RPMI8226 (cell line): Measurements from ENCODE around the gene CBFA2T3.
"Not testable (repeated sequence)": the region's sequence is repeated elsewhere in the genome, so short reads cannot be mapped to it uniquely, and the experiment has no call there.

ENCODE experiments used
- DNase-seq: peaks from one replicate; pipeline ENCODE4 v3.0.0-alpha.2; 2015

Gene CBFA2T3

DNA sequence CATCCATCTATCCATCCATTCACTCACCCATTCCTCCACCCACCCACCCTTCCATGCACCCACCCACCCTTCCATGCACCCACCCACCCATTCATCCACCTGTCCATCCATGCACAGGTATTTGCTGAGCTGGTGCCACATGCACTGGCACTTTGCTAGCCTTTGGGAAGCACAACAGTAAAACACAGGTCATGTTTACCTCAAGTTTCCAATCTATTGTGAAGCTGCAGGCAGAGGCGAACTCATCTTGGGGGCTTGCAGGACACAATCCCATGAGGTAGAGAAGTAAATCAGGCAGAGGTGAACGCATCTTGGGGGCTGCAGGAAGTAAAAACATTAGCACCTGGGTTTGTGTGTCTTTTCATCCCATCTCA is 35.6 kb upstream of the CBFA2T3 start:
- DNase-seq, result no peak

DNA sequence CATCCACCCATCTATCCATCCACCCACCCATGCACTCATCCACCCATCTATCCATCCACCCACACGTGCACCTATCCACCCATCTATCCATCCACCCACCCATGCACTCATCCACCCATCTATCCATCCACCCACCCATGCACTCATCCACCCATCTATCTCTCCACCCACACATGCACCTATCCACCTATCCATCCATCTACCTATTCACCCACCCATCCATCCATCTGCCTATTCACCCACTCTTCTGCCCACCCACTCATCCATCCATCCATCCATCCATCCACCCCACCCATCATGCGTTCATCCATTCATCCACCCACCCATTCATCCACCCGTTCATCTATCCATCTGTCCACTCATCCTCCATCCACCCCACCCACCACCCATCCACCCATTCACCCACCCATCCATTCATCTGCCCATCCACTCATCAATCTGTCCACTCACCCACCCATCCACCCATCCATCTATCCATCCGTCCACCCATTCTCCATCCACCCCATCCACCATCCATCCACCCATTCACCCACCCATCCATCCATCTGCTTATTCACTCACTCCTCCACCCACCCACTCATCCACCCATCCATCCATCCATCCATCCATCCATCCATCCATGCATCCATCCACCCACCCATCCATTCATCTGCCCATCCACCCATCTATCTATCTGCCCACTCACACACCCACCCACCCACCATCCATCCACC is 35.1 kb upstream of the CBFA2T3 start:
- DNase-seq, result no peak

DNA sequence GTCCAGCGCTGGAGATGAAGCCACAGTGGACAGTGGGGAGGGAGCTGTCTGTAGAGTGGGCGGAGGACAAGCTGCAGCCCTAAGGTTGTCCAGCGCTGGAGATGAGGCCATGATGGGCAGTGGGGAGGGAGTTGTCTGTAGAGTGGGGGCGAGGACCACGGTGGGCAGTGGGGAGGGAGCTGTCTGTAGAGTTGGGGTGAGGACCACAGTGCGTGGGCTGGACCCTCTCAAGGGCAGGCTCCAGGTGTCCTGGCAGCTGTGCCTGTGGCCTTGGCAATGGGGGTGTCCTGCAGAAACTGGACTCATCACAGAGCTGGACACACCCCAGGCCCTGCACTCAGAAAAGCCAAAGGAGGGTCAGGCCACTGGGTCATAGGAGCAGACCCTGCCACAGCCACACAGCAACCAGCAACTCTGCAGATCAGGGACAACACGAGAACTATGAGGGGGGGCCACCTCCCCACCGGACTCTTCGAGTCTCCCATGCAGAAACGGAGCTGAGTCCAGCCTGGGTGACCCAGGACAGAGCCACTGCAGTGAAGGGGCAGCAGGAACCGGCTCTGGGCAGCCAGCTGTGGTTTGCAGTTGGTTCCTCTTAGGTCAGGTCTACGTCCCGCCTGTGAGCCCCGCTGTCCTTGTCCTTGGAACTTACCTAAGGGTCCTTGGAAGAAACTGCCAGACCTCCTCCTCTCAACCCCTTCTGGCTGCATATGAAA is 33.4 kb upstream of the CBFA2T3 start:
- DNase-seq, result no peak

DNA sequence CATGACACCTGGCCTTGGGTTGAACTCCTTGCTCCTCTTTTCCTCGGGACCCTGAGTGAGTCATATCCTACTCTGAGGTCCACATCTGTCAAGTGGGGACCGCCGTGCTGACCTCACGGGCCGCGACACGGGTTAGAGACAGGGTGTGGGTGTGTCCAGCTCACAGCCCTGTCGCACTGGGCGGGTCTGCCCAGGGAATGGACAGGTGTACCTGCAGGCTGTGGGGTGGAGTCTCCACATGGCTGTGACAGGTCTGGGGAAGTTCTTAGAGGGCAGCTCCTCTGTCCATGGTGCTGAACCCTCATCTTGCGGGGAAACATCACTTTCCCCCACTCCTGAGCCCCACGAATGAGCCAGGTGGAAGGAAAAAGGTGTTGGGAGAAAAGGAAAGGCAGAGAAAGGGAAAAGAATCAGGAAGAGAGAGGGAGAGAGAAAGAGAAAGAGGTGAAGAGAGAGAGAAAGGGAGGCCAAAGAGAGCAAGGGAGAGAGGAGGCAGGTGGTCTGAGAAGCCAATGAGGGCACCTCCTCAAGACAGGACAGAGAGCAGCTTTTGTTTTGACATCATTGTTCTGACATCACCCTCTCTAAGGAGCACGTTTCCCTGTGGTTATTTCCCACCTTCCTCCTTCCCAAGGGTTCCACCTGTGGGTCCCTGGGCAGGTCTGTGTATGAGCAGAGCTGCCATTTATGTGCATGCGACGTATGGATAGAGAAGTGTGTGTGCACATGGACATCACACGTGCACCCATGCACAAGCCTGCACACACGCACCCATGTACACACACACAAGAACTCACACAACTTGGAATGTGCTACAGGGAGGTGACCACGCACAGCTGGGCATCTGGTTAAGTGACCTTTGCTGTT is 32.6 kb upstream of the CBFA2T3 start:
- DNase-seq, result peak; percentile 56

DNA sequence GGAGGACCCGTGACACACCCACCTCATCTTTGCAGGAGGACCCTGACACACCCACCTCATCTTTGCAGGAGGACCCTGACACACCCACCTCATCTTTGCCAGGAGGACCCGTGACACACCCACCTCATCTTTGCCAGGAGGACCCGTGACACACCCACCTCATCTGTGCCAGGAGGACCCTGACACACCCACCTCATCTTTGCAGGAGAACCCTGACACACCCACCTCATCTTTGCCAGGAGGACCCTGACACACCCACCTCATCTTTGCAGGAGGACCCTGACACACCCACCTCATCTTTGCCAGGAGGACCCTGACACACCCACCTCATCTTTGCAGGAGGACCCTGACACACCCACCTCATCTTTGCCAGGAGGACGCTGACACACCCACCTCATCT is 31.8 kb upstream of the CBFA2T3 start:
- DNase-seq, result not testable (repeated sequence)

DNA sequence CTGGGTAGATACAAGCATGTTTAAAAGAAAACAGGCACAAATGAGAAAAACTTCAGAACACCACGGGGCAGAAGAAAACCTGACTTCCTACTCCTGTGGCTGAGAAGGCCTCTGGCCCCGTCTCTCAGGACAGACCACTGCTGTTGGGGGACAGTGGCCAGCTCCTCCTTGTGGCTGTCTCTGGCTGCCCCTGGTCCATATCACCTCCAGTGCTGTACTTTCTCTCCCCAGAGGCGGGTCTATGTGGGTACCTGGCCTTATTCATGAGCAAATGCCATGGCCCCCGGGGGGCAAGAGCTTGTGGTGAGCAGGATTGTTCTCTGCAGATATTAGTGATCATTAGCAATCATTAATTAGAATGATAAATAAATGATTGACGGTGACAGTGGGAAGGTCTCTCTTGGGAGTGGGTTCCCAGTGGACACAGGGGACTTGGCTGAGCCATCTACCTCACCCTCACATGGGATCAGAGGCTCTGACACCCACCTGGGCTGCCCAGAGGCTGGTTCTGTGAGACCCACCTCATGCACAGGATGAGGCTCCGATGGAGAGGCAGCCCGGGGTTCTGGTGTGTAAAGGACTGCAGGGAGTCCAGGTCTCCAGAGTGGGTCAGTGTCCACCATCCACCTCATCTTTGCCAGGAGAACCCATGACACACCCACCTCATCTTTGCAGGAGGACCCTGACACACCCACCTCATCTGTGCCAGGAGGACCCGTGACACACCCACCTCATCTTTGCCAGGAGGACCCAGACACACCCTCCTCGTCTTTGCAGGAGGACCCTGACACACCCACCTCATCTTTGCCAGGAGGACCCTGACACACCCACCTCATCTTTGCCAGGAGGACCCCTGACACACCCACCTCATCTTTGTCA is 30.6 kb upstream of the CBFA2T3 start:
- DNase-seq, result no peak

DNA sequence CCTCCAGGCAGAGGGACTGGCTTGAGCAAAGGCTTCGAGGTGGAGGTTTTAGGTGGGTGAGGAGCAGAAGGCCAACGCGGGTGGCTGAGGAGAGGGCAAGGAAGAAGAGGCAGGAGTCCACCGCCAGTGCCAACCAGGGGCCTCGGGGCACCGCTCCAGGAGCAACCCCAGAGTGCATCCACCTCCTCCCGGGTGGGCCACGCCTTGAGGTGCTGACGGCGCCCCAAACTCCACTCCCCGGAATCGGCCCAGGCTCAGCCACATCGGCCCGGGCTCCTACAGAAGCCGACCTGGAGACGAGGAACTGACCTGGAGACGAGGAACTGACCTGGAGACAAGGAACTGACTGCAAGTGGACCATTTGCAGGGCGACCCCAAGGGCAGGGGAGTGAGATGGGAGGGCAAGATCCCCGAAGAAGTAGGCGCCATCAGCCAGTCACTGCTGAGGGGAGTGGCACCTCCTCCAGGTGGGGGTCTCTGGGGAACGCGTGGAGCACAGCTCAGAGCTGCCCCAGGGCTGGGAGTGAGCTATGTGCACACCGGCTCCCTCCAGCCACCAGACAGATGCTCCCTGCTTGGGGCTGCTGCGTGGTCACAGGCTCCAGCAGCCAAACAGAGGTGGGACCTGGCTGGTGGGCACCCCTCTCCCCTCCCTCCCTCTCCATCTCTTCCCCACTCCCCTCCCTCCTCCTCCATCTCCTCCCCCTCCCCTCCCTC is 29.2 kb upstream of the CBFA2T3 start:
- no peak for DNase-seq

DNA sequence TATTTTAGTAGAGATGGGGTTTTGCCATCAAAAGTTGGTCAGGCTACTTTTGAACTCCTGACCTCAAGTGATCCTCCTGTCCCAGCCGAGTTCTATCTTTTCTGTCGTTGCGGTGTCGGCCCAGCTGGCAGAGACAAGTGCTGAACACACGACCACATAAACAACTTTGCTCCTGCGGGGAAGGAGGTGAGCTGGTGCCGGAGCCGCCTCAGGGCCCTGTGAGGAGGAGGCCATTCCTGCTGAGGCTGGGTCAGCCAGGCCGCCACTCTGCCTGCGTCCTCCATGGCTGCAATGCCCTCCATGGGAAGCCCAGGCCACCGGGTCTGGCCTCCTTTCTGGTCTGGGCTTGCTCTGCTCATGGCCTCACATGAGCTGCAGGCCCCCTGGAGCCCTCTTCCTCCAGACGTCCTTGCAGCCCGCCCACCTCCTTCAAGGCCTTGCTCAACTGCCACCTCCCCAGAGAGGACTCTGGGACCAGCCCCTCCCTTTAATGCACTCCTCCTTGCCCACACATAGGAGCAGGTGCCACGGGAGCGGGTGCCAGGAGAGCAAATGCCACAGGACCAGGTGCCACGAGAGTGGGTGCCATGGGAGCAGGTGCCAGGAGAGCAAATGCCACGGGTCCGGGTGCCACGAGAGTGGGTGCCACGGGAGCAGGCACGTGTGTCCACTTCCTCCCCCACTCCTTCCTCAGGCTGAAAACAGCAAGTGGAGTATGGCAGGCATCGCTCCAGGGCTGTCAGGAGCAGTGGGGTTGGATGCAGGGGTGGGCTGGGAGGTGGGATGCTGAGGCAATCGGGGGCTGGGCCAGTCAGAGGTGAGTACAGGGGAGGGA is 28.4 kb upstream of the CBFA2T3 start:
- DNase-seq, result no peak

DNA sequence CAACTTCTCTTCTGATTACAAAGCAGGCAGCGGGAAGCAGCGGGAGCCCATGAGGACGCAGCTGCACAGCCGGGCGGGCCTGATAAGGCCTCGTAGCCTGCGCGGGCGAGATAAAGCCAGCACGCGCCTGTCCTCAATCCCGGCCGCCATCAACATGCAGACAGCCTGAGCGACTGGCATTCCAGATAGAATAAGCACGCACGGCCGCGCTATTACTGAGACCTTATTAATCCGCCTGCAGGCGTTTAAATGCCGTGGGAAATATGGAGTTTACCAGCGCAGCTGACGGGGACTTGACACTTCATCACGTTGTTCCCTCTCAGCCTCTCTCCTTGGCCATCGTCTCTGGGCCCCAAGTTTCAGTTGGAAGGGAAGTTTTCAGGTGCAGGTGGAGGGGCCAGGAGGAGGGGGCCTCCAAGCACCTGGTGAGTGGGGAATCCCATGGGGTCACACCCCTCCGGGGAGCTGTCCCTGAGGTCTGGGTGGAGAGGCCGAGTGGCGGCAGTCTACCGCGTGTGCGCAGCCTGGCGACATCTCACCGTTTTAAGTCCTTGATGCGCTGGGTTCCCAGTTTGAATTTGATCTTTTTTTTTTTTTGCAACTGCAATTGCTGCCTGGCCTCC is 27.3 kb upstream of the CBFA2T3 start:
- DNase-seq, result no peak

DNA sequence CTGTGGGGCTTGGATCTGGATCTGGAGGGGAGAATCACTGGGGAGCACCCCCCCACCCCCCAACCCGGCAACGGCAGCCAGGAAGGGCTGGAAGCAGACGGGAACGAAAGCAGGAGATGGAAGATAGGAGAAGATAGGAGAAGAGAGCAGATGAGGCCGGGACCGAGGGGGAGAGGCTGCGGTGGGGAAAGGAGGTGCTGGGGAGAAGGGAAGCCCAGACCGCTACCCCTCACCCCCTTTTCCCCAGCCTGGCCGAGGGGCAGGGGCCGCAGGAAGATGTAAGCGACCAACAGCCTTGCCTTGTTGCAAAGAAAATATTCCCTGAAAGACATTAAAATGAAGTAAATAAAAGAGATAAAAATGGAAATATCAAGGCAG is 26.8 kb upstream of the CBFA2T3 start:
- DNase-seq, result no peak

DNA sequence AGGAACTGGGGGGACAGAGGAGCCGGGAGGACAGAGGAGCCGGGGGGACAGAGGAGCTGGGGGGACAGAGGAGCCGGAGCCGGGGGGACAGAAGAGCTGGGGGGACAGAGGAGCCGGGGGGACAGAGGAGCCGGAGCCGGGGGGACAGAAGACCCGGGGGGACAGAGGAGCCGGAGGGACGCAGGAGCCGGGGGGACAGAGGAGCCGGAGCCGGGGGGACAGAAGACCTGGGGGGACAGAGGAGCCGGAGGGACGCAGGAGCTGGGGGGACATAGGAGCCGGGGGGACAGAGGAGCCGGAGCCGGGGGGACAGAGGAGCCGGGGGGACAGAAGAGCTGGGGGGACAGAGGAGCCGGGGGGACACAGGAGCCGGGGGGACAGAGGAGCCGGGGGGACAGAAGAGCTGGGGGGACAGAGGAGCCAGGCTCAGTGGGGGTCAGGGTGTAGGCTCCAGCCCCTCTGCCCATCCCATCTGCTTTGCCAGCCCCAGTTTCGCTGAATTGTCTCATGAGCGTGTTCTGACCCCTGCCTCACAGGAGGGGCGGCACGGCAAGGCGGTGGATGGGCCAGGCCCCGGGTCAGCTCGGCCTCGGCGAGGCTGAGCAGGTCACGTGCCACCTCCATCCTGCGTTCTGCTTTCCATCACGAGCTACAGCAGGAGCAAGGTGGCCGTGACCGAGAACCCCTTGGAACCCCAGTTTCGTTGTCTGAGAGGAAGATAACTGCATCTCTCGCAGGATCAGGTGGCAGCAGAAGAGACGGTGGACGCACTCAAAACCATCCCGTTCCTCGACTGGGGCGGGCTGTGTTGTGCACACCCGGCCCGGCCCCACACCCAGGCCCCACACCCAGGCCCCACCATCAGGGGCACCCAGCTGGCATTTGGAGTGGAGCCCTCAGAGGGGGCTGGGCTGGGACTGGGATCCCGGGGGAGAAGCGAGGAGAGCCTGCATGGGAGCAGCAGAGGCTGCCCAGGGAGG is 26.1 kb upstream of the CBFA2T3 start:
- no peak for DNase-seq

DNA sequence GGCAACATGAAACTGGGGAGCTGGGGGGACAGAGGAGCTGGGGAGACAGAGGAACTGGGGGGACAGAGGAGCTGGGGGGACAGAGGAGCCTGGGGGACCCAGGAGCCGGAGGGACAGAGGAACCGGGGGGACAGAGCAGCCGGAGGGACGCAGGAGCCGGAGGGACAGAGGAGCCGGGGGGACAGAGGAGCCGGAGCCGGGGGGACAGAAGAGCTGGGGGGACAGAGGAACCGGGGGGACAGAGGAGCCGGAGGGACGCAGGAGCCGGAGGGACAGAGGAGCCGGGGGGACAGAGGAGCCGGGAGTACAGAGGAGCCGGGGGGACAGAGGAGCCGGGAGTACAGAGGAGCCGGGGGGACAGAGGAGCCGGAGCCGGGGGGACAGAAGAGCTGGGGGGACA is 25.1 kb upstream of the CBFA2T3 start:
- not testable (repeated sequence) for DNase-seq

DNA sequence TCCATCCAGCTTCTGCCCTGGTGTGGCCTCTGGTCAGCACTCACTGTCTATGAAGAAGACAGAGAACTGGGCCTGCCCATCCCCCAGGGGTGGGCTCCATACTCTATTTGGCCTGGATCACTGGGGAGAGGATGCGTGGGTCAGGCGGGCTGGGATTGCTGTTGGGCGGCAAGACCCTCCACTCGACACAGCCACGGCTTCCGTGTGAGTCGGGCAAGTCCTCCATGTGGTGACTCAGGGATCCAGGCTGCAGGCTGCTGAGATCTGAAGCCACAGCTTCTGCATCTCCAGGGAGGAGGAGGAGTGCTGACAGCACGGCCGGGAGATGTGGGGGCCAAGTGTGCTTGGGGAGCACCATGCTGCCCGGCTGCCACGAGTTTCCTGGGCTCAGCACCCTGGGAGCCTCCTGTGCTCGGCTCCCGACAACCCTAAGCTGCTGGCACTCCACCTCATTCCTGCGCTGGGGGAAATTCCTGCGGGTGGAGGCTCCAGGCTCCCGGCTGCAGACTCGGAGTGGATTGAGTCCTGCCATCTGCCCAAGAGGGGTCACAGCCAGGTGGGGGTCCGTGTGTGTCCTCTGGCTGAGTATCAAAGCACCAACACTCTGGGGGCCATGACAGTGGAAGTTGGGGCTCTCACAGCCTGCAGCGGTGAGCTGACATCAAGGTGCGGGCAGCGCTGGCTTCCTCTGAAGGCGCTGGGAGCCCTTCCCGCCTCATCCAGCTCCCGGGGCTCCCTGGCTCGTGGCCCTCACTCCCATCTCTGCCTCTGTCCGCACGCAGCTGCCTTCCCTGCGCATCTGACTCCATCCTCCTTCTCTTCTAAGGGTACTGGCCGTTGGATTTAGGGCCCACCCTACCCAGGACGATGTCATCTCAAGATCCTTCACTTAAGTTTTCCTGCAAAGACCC is 24.4 kb upstream of the CBFA2T3 start:
- DNase-seq, result no peak

DNA sequence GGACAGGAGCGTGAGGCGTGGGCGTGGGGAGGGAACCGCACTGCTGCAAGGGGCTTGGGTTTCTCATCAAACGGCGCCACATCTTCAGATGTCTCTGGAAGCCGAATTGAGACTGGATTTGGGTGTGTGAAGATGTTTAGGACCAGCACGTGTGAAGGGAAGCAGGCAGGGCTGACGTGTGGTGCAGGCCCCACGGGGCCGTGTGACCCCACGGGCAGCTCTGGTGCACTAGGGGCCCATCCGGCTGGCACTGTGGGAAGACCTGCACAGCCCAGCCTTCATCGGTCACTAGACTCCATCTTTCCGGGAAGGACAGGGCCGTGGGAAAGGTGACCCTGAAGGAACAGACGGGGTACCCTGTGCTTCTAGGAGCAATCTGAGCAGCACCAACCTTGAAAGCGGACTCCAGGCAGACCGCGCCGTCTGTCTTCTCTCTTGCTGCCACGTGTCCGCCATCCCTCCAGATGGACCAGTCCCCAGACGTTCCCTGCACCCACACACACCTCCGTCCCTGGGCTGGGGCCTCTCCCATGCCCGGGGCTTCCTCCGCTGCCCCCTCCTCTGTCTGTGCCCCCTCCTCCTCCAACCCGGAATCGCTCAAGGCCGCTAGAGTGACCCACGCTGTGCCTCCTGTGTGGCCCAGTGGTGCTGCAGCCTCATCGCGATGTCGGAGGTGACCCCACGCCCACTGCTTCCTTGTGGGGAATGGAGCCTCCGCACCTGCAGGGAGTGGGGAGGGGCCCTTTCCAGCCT is 23.4 kb upstream of the CBFA2T3 start:
- DNase-seq, result no peak

DNA sequence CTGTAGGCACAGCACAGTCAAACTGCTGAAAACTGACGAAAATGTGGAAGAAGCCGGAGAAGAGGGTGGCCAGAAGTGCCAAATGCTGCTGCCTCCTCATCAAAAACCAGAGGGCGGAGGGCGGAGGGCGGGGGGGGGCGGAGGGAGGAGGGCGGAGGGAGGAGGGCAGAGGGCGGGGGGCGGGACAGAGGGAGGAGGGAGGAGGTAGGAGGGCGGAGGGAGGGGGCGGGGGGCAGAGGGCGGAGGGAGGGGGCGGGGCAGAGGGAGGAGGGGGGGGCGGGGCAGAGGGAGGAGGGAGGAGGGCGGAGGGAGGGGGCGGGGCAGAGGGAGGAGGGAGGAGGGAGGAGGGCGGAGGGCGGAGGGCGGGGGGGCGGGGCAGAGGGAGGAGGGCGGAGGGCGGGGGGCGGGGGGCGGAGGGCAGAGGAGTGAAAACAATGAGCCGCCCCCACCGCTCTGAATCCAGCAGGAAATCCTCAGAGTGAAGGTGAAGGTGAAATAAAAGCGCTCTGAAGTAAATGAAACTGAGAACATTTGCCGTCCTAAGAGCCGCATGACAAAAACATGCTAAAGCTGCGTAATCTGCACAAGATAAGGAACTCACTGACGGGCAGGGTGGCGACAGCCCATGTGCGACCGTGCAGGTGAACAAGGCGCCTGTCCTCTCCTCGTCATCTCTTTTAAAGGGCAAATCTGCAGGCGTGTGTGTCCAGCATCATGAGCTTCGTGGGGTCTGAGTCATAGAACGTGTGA is 22.6 kb upstream of the CBFA2T3 start:
- DNase-seq, result no peak

DNA sequence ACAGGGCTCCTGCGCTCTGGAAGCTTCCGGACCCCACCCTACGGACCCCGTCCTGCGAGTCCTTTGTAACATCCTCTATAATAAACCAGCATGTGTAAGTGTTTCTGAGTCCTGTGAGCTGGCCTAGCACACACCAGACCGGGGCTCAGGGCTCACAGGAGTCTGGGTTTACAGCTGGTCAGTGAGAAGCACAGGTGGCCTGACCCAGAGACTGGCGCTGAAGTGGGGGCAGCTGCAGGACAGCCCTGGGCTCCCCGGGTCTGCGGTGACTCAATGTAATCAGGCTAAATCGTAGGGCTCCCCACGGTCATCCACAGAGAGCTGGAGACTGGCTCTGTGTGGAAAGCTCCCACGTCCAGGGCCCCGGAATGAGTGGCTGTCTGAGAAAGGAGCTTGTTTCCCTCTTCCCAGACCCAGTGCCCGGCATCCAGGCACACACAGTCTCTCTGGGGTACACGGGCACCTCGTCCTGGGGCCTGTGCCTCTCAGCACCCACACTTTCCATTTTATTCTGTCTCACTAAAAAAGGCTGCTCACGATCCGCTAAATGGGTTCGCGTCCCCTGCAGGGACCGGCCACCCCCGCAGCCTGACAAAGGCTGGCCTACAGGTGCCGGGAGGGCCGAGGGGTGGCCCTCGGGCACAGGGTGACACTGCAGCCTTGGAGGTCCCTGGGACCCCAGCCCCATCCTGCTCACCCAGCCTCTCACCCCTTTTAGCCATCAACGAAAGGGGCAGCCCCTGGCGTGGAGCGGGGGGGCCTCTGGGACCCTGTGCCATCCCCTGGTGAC is 18.9 kb upstream of the CBFA2T3 start:
- DNase-seq, result no peak
